GM12878 (cell line): ENCODE data around the gene SERPINA4. TPM values are rescaled to one million over a fixed set of nuclear protein-coding genes. Genes with fewer than 3 reads are reported as not detected.
A peak's percentile ranks its signal among the peaks of the same experiment; 100 is the strongest.

Source experiments
- ATAC-seq: fragments of 200-7000 bp; cut with Tn5 transposase; 3 replicates; pipeline ENCODE4 v1.9.1; 2020; ENCODE audit warnings: mild to moderate bottlenecking, moderate library complexity
- BruUV-seq: library from RNA; stranded (reverse); fragments of 400-500 nt; replicated peaks from 2 replicates; lab custom pipeline; 2021; lab: Mats Ljungman, UMichigan
- CTCF ChIA-PET: fragments of 300-600 bp; sonication (Branson Sonifier 250); formaldehyde crosslinking; extraction: SDS; loops from one replicate; lab custom pipeline; 2021; ENCODE audit warnings: inconsistent platforms; lab: Yijun Ruan, JAX
- POLR2A ChIA-PET: fragments of 350-600 bp; formaldehyde crosslinking; extraction: SDS; loops from one replicate; lab custom pipeline; 2021; ENCODE audit warnings: inconsistent platforms; lab: Charles Lee
- RAD21 ChIA-PET: fragments of 300-600 bp; sonication (Branson Sonifier 250); formaldehyde crosslinking; loops from one replicate; lab custom pipeline; 2023; ENCODE audit warnings: antibody characterized with exemption; ENCODE audit not compliant: unreplicated experiment; lab: Charles Lee
- SMC1A ChIA-PET: fragments of 300-600 bp; sonication (Branson Sonifier 250); formaldehyde crosslinking; loops from one replicate; lab custom pipeline; 2023; ENCODE audit not compliant: unreplicated experiment, uncharacterized antibody; lab: Charles Lee
- DNase-seq: peaks from one replicate; pipeline ENCODE4 v3.0.0-alpha.2; 2011; ENCODE audit warnings: low read depth, low spot score
- FAIRE-seq: peaks from 3 replicates; lab custom pipeline; 2011; peaks lifted over from hg19 to GRCh38; lab: Jason Lieb, UNC
- H2AFZ ChIP-seq: 2 replicates; pipeline ENCODE4 v1.6.0; 2011; ENCODE audit warnings: low read depth, low read length, control low read depth; ENCODE audit not compliant: control insufficient read depth
- H3K27ac ChIP-seq: 2 replicates; pipeline ENCODE4 v1.5.1; 2011; ENCODE audit warnings: control low read depth; ENCODE audit not compliant: control insufficient read depth, insufficient read depth
- H3K27me3 ChIP-seq, 2 experiments: replicated peaks in 1 of 2; 2 replicates each; pipeline versions ENCODE4 v1.6.0 to v1.6.1; 2011; ENCODE audit warnings: low read length in 1 of 2; ENCODE audit not compliant: control insufficient read depth in 2 of 2, insufficient read depth in 2 of 2
- H3K36me3 ChIP-seq, 2 experiments: 2 replicates each; pipeline ENCODE4 v1.5.1; 2011; ENCODE audit warnings: low read length in 1 of 2; ENCODE audit not compliant: control insufficient read depth in 2 of 2, insufficient read depth in 2 of 2
- H3K4me1 ChIP-seq: 2 replicates; pipeline ENCODE4 v1.6.1; 2011; ENCODE audit warnings: mild to moderate bottlenecking, low read length, moderate library complexity, mixed read lengths; ENCODE audit not compliant: control insufficient read depth, insufficient read depth
- H3K4me2 ChIP-seq: 2 replicates; pipeline ENCODE4 v1.6.0; 2011; ENCODE audit warnings: control low read depth; ENCODE audit not compliant: control insufficient read depth, insufficient read depth
- H3K4me3 ChIP-seq: fragments of 200-600 bp; sonication (generic); 2 replicates; pipeline ENCODE4 v1.5.1; 2016
- H3K79me2 ChIP-seq: 2 replicates; pipeline ENCODE4 v1.6.0; 2011; ENCODE audit warnings: low read length; ENCODE audit not compliant: control insufficient read depth, insufficient read depth
- H3K9ac ChIP-seq: 2 replicates; pipeline ENCODE4 v1.8.0; 2011; ENCODE audit warnings: low read length, control low read depth, mixed read lengths; ENCODE audit not compliant: control insufficient read depth, insufficient read depth
- H3K9me3 ChIP-seq: replicated peaks from 3 replicates; pipeline ENCODE4 v1.5.1; 2011; ENCODE audit warnings: mild to moderate bottlenecking, low read length; ENCODE audit not compliant: control insufficient read depth, insufficient read depth
- H4K20me1 ChIP-seq: 2 replicates; pipeline ENCODE4 v1.6.0; 2011; ENCODE audit not compliant: control insufficient read depth, insufficient read depth
- CBX3 ChIP-seq: fragments of 200-600 bp; sonication (generic); IDR thresholded peaks from 2 replicates; pipeline ENCODE4 v1.6.1; 2016; ENCODE audit warnings: low read depth, borderline replicate concordance
- EED ChIP-seq: sonication (generic); IDR thresholded peaks from 2 replicates; pipeline ENCODE4 v1.6.1; 2016; ENCODE audit warnings: antibody characterized with exemption, low read depth
- ETV6 ChIP-seq, 2 experiments: fragments of 450-650 bp in 1 of 2; IDR thresholded peaks in 1 of 2; conservative IDR thresholded peaks in 1 of 2; 2 replicates each; pipeline ENCODE4 v1.6.1; 2014; ENCODE audit warnings: antibody characterized with exemption in 1 of 2, borderline replicate concordance in 1 of 2, low read depth in 1 of 2, mild to moderate bottlenecking in 1 of 2, moderate library complexity in 1 of 2
- FOXM1 ChIP-seq: IDR thresholded peaks from 2 replicates; pipeline ENCODE4 v1.6.1; 2012; ENCODE audit warnings: low read depth, mild to moderate bottlenecking, inconsistent platforms, low read length, moderate library complexity
- KDM1A ChIP-seq: fragments of 200-600 bp; sonication (generic); IDR thresholded peaks from 2 replicates; pipeline ENCODE4 v1.6.1; 2016; ENCODE audit warnings: borderline replicate concordance
- NR2C2 ChIP-seq: IDR thresholded peaks from 2 replicates; pipeline ENCODE4 v1.6.1; 2011; ENCODE audit warnings: borderline replicate concordance, low read depth; ENCODE audit not compliant: control insufficient read depth, insufficient read length
- SUPT20H ChIP-seq: IDR thresholded peaks from 2 replicates; pipeline ENCODE4 v1.6.1; 2011; ENCODE audit warnings: low read depth, mild to moderate bottlenecking, low read length, moderate library complexity, borderline replicate concordance; ENCODE audit not compliant: control insufficient read depth
- ZBTB40 ChIP-seq: fragments of 450-650 bp; IDR thresholded peaks from 2 replicates; pipeline ENCODE4 v1.6.1; 2016; ENCODE audit warnings: mild to moderate bottlenecking, moderate library complexity, borderline replicate concordance
- ZNF274 ChIP-seq: IDR thresholded peaks from one replicate; pipeline ENCODE4 v1.8.0; 2011; ENCODE audit not compliant: insufficient read length, insufficient read depth
- ZNF592 ChIP-seq: fragments of 450-650 bp; IDR thresholded peaks from 2 replicates; pipeline ENCODE4 v1.6.1; 2017; ENCODE audit warnings: mild to moderate bottlenecking, moderate library complexity
- WGBS: methylation state at CpG from one replicate; pipeline ENCODE4 v1.1.6; 2016; ENCODE audit warnings: low lambda C conversion rate; ENCODE audit not compliant: insufficient replicate concordance, insufficient coverage; ENCODE audit errors: missing lambda C conversion rate; 5-methylcytosine and 5-hydroxymethylcytosine counted together
- in situ Hi-C: fragments of 300-500 bp; cut with MboI; formaldehyde crosslinking; loops from 9 replicates; pipeline ENCODE4 v1.14.3; 2018; ENCODE audit warnings: mixed read lengths
- intact Hi-C: fragments of 100-400 bp; cut with micrococcal nuclease; formaldehyde crosslinking; loops from one replicate; pipeline ENCODE4 v1.14.2; 2022; ENCODE audit not compliant: unreplicated experiment
- polyA plus RNA-seq, 11 experiments: library from polyadenylated mRNA; depleted of rRNA in 4 of 11; unstranded in 6 of 11; stranded (reverse) in 5 of 11; fragments of >200 nt; fragmentation: Nextera tagmentation in 4 of 11; fragmentation: Illumina TruSeq in 1 of 11; extraction: Ambion mirVana in 4 of 11; extraction: Trizol in 1 of 11; gene quantifications; 1 replicate in 1 of 11; 2 replicates in 10 of 11; pipeline versions ENCODE4 v1.2.1 to v1.2.3, GENCODE V29; 2011 to 2016; ENCODE audit warnings: inconsistent platforms in 2 of 11, missing spikeins in 2 of 11, low read depth in 1 of 11
- total RNA-seq, 4 experiments: library from RNA; depleted of rRNA in 3 of 4; stranded (reverse); fragments of >200 nt in 3 of 4; fragmentation: Illumina TruSeq in 1 of 4; extraction: Trizol in 1 of 4; gene quantifications; 2 replicates each; pipeline versions ENCODE4 v1.2.1 to v1.2.3, GENCODE V29; 2013 to 2021

The SERPINA4 gene
- total and polyA plus RNA-seq, 10 of the 15 experiments (the other 5 are each of a cell fraction or from before 2014, with no cell fraction given): 0.13 TPM; not detected in 9

DNA sequence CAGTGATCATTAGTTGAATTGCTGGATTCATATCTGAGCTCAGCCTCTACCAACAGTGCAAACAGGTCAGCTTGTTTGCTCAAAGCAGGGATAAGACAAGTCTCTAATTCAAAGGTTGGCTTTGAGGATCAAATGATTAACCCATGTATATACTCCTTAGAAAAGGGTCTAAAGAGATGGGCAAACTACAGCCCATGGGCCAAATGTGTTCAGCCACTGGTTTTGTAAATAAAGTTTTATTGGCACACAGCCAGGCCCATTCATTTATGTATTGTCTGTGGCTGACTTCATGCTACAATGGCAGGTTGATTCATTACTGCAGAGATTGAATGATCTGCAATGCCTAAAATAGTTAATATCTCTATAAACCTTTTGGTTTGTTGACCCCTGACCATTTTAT is 3.1 kb downstream of the SERPINA4 start:
- Histone ChIP-seq H4K20me1 (no peaks in the 10 kb centered on the region), H3K27ac (no peak overlapping the region), H3K9me3 (no peaks in the 10 kb centered on the region), H3K4me1 (no peaks in the 10 kb centered on the region), H3K9ac (no peak overlapping the region), H3K36me3 (no peaks in the 10 kb centered on the region), H2AFZ (no peak overlapping the region), H3K79me2 (no peaks in the 10 kb centered on the region), H3K4me3 (no peak overlapping the region), H3K27me3 (no peaks in the 10 kb centered on the region; a peak in 1 of 4 replicates), H3K4me2 (no peak overlapping the region)
- intact Hi-C loops (no loop called here), in situ Hi-C loops (no loop called here)
- ChIA-PET CTCF (no interaction called here), SMC1A (no interaction called here), RAD21 (no interaction called here), POLR2A (no interaction called here)
- FAIRE-seq (no peak), DNase-seq (no peak), ATAC-seq (no peak)
- no TSS peak for BruUV-seq
- no peak for TF ChIP-seq SUPT20H
- peak; percentile 52 for TF ChIP-seq ZBTB40
- TF ChIP-seq CBX3: no peak

- FAIRE-seq (no peak), DNase-seq (no peak), ATAC-seq (no peak)
- ChIA-PET SMC1A (no interaction called here), RAD21 (interaction anchor here (0.7 kb wide), 1 partner anchor 19 kb away, joined by 3 read pairs; no protein-coding TSS in a partner anchor), POLR2A (no interaction called here), CTCF (no interaction called here)
- no TSS peak for BruUV-seq
- H3K36me3 ChIP-seq: no peaks in the 10 kb centered on the region
- WGBS: 17% methylated on average over 9 of the region's 9 CpGs
- no peaks in the 10 kb centered on the region; a peak in 1 of 4 replicates for H3K27me3 ChIP-seq
- no peak overlapping the region for H3K4me3 ChIP-seq
- in situ Hi-C loops (no loop called here), intact Hi-C loops (no loop called here)
- H3K27ac ChIP-seq: no peak overlapping the region
- H4K20me1 ChIP-seq: no peaks in the 10 kb centered on the region
- no peak overlapping the region for H3K4me2 ChIP-seq
- no peak overlapping the region for H3K9ac ChIP-seq
- no peaks in the 10 kb centered on the region for H3K4me1 ChIP-seq
- H2AFZ ChIP-seq: no peak overlapping the region
- no peaks in the 10 kb centered on the region for H3K9me3 ChIP-seq
- H3K79me2 ChIP-seq: no peaks in the 10 kb centered on the region
- TF ChIP-seq EED (no peak), ZNF274 (no peak), ETV6 (conservative IDR thresholded peaks at IDR 0.05 in 1 of 2, IDR thresholded peaks at IDR 0.05 in 1 of 2; ENCODE audit: borderline replicate concordance in 1 of 2, low read depth in 1 of 2) (no peak), NR2C2 (no peak), ZNF592 (no peak), KDM1A (no peak), FOXM1 (no peak)
Observed at GRCh38 chr14:94568186-94568585, 6.9 kb downstream of the SERPINA4 start.
